ENCODE measurements around the gene SLC27A5.

SLC27A5 gene

GRCh38 chr19:58558623-58559274, 47.0 kb upstream of the SLC27A5 start:
- no peak for TF ChIP-seq CTCF (IDR thresholded peaks at IDR 0.05; ENCODE audit: insufficient read depth, low read length, poor library complexity, severe bottlenecking)
- DNase-seq (ENCODE audit: extremely low read depth, insufficient read length): peak; percentile 99
- peak overlapping the region; percentile 94 for H3K4me3 ChIP-seq (replicated peaks; ENCODE audit: low read depth, low read length)

GRCh38 chr19:58558066-58558622, 46.4 kb upstream of the SLC27A5 start, which contains the start of gene UBE2M:
Gene UBE2M (minus strand): TSS chr19:58558611. CDS start chr19:58558381, 230 bp downstream.
- peak within 1 kb of the TSS; percentile 94 for H3K4me3 ChIP-seq (replicated peaks; ENCODE audit: low read depth, low read length)
- H3K36me3 ChIP-seq (ENCODE audit: control insufficient read depth, insufficient read depth, low read length): peaks cover 7% of the 10 kb centered on the region
- TF ChIP-seq CTCF (IDR thresholded peaks at IDR 0.05; ENCODE audit: insufficient read depth, low read length, poor library complexity, severe bottlenecking): no peak
- DNase-seq (ENCODE audit: extremely low read depth, insufficient read length): no peak
- H3K27me3 ChIP-seq (replicated peaks; ENCODE audit: control insufficient read depth, insufficient read depth, low read length): no peaks in the 10 kb centered on the region

More at GRCh38 chr19:58558623-58559274, 47.0 kb upstream of the SLC27A5 start:
- H3K36me3 ChIP-seq (ENCODE audit: control insufficient read depth, insufficient read depth, low read length): peaks cover 7% of the 10 kb centered on the region
- H3K27me3 ChIP-seq (replicated peaks; ENCODE audit: control insufficient read depth, insufficient read depth, low read length): no peaks in the 10 kb centered on the region

- Histone ChIP-seq H3K27me3 (replicated peaks; ENCODE audit: control insufficient read depth, insufficient read depth, low read length) (no peaks in the 10 kb centered on the region), H3K4me3 (replicated peaks; ENCODE audit: low read depth, low read length) (peak overlapping the region; percentile 94), H3K36me3 (ENCODE audit: control insufficient read depth, insufficient read depth, low read length) (peaks cover 7% of the 10 kb centered on the region)
- DNase-seq (ENCODE audit: extremely low read depth, insufficient read length): no peak
- TF ChIP-seq CTCF (IDR thresholded peaks at IDR 0.05; ENCODE audit: insufficient read depth, low read length, poor library complexity, severe bottlenecking): no peak
These were observed 45.7 kb upstream of the SLC27A5 start for GRCh38 chr19:58557221-58558065.

GRCh38 chr19:58556622-58557220, 44.9 kb upstream of the SLC27A5 start:
- no peak for TF ChIP-seq CTCF (IDR thresholded peaks at IDR 0.05; ENCODE audit: insufficient read depth, low read length, poor library complexity, severe bottlenecking)
- H3K4me3 ChIP-seq (replicated peaks; ENCODE audit: low read depth, low read length): peak overlapping the region; percentile 94
- no peaks in the 10 kb centered on the region for H3K27me3 ChIP-seq (replicated peaks; ENCODE audit: control insufficient read depth, insufficient read depth, low read length)
- H3K36me3 ChIP-seq (ENCODE audit: control insufficient read depth, insufficient read depth, low read length): peaks cover 9% of the 10 kb centered on the region
- DNase-seq (ENCODE audit: extremely low read depth, insufficient read length): no peak

- Histone ChIP-seq H3K27me3 (replicated peaks; ENCODE audit: control insufficient read depth, insufficient read depth, low read length) (no peaks in the 10 kb centered on the region), H3K4me3 (replicated peaks; ENCODE audit: low read depth, low read length) (peak overlapping the region; percentile 94), H3K36me3 (ENCODE audit: control insufficient read depth, insufficient read depth, low read length) (peaks cover 15% of the 10 kb centered on the region)
- no peak for DNase-seq (ENCODE audit: extremely low read depth, insufficient read length)
- no peak for TF ChIP-seq CTCF (IDR thresholded peaks at IDR 0.05; ENCODE audit: insufficient read depth, low read length, poor library complexity, severe bottlenecking)
These were observed 44.3 kb upstream of the SLC27A5 start for GRCh38 chr19:58555920-58556621.
